Measurements from ENCODE around the gene SPATS2.

DNA sequence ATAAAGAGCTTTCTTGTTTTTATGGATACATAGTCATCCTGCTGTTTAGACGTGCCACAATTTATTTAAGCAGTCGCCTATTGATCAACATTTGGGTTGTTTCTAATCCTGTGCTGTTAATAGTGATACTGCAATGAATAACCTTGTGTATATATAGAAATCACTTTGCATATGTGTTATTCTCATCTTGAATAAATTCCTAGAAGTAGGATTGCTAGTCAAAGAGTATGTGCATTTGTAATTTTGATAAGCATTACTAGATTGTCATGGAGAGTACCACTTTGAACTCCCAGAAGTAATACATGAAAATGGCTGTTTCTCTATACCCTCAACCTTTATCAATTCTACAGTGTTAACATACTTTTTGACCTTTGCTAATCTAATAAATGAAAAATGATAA is 126.6 kb downstream of the SPATS2 start:
- TF ChIP-seq SP1 (IDR thresholded peaks at IDR 0.05) (no peak), ELF4 (IDR thresholded peaks at IDR 0.05) (no peak), NFRKB (IDR thresholded peaks at IDR 0.05) (no peak), HDGF (IDR thresholded peaks at IDR 0.05; ENCODE audit: borderline replicate concordance) (no peak), FOXM1 (IDR thresholded peaks at IDR 0.05; ENCODE audit: borderline replicate concordance) (no peak), BHLHE40 (IDR thresholded peaks at IDR 0.05; ENCODE audit: borderline replicate concordance) (no peak), ARNT (IDR thresholded peaks at IDR 0.05) (no peak), CTBP1 (IDR thresholded peaks at IDR 0.05; ENCODE audit: borderline replicate concordance) (no peak), LEF1 (IDR thresholded peaks at IDR 0.05; ENCODE audit: borderline replicate concordance) (no peak), FOXK2 (IDR thresholded peaks at IDR 0.05) (no peak), L3MBTL2 (conservative IDR thresholded peaks at IDR 0.05) (no peak), ZNF384 (IDR thresholded peaks at IDR 0.05) (no peak), TARDBP (IDR thresholded peaks at IDR 0.05) (no peak)
- TF ChIP-seq, protein P1, sequence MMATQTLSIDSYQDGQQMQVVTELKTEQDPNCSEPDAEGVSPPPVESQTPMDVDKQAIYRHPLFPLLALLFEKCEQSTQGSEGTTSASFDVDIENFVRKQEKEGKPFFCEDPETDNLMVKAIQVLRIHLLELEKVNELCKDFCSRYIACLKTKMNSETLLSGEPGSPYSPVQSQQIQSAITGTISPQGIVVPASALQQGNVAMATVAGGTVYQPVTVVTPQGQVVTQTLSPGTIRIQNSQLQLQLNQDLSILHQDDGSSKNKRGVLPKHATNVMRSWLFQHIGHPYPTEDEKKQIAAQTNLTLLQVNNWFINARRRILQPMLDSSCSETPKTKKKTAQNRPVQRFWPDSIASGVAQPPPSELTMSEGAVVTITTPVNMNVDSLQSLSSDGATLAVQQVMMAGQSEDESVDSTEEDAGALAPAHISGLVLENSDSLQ (IDR thresholded peaks at IDR 0.05), result no peak

Data from HEK293T (cell line).